Neuronal stem cell (in vitro differentiated cells): ENCODE measurements around the gene IFNE.

Source experiments
- DNase-seq: peaks from one replicate; pipeline ENCODE4 v3.0.0-alpha.2; 2013; ENCODE audit warnings: low spot score
- H2AFZ ChIP-seq: one replicate; pipeline ENCODE4 v1.6.1; 2013; ENCODE audit warnings: mild to moderate bottlenecking, low read length, inconsistent platforms
- H2AK5ac ChIP-seq: 2 replicates; pipeline ENCODE4 v1.6.1; 2013; ENCODE audit warnings: low read depth, mild to moderate bottlenecking, inconsistent platforms, low read length, moderate library complexity, mixed read lengths
- H2BK120ac ChIP-seq: 2 replicates; pipeline ENCODE4 v1.6.1; 2013; ENCODE audit warnings: low read depth, mild to moderate bottlenecking, inconsistent platforms, low read length, moderate library complexity, mixed read lengths
- H2BK12ac ChIP-seq: one replicate; pipeline ENCODE4 v1.6.1; 2013; ENCODE audit warnings: low read length, inconsistent platforms
- H2BK15ac ChIP-seq: 2 replicates; pipeline ENCODE4 v1.6.1; 2013; ENCODE audit warnings: mild to moderate bottlenecking, low read length, inconsistent platforms, mixed read lengths
- H2BK5ac ChIP-seq: one replicate; pipeline ENCODE4 v1.6.1; 2013; ENCODE audit warnings: inconsistent platforms, mild to moderate bottlenecking, low read length, moderate library complexity
- H3K14ac ChIP-seq: one replicate; pipeline ENCODE4 v1.6.1; 2013; ENCODE audit warnings: low read length, inconsistent platforms
- H3K18ac ChIP-seq: 2 replicates; pipeline ENCODE4 v1.6.1; 2013; ENCODE audit warnings: low read length, inconsistent platforms
- H3K23ac ChIP-seq: 2 replicates; pipeline ENCODE4 v1.6.1; 2013; ENCODE audit warnings: low read depth, mild to moderate bottlenecking, mixed read lengths, low read length, inconsistent platforms; ENCODE audit not compliant: poor library complexity
- H3K27ac ChIP-seq: replicated peaks from 3 replicates; pipeline ENCODE4 v1.5.1; 2013; ENCODE audit warnings: low read length, inconsistent platforms
- H3K27me3 ChIP-seq, 3 experiments: 2 replicates each; pipeline ENCODE4 v1.6.1; 2013; ENCODE audit warnings: low read length in 3 of 3, mild to moderate bottlenecking in 2 of 3, inconsistent platforms in 1 of 3, low read depth in 1 of 3, mixed read lengths in 1 of 3, moderate library complexity in 1 of 3; ENCODE audit not compliant: control insufficient read depth in 3 of 3, insufficient read depth in 3 of 3
- H3K36me3 ChIP-seq, 2 donors: replicated peaks in 1 of 2; 2 replicates each; pipeline ENCODE4 v1.6.1; 2013; ENCODE audit warnings: low read length in 2 of 2; ENCODE audit not compliant: control insufficient read depth in 2 of 2, insufficient read depth in 2 of 2
- H3K4ac ChIP-seq: 2 replicates; pipeline ENCODE4 v1.6.1; 2013; ENCODE audit warnings: inconsistent platforms, mild to moderate bottlenecking, low read length, moderate library complexity
- H3K4me1 ChIP-seq, 2 donors: 1 replicate in 1 of 2; 2 replicates in 1 of 2; pipeline ENCODE4 v1.6.1; 2013; ENCODE audit warnings: low read length in 2 of 2, low read depth in 1 of 2; ENCODE audit not compliant: control insufficient read depth in 2 of 2, insufficient read depth in 1 of 2
- H3K4me2 ChIP-seq: one replicate; pipeline ENCODE4 v1.6.1; 2013; ENCODE audit warnings: mild to moderate bottlenecking, low read length, inconsistent platforms; ENCODE audit not compliant: insufficient read depth, poor library complexity, severe bottlenecking
- H3K4me3 ChIP-seq, 2 donors: 2 replicates each; pipeline ENCODE4 v1.5.1; 2013; ENCODE audit warnings: low read length in 2 of 2, mild to moderate bottlenecking in 2 of 2, inconsistent platforms in 1 of 2, moderate library complexity in 1 of 2
- H3K79me1 ChIP-seq: one replicate; pipeline ENCODE4 v1.6.1; 2013; ENCODE audit warnings: low read depth, mild to moderate bottlenecking, inconsistent platforms, low read length, moderate library complexity
- H3K9ac ChIP-seq: one replicate; pipeline ENCODE4 v1.6.1; 2013; ENCODE audit warnings: mild to moderate bottlenecking, low read depth, low read length, inconsistent platforms; ENCODE audit not compliant: poor library complexity
- H3K9me3 ChIP-seq, 2 donors: replicated peaks in 1 of 2; 2 replicates each; pipeline versions ENCODE3 to v1.6.1; 2013; ENCODE audit warnings: low read length in 2 of 2, mild to moderate bottlenecking in 2 of 2, inconsistent platforms in 1 of 2, low read depth in 1 of 2, mixed read lengths in 1 of 2, moderate library complexity in 1 of 2; ENCODE audit not compliant: control insufficient read depth in 2 of 2, insufficient read depth in 1 of 2
- H4K8ac ChIP-seq: one replicate; pipeline ENCODE4 v1.6.1; 2013; ENCODE audit warnings: low read depth, mild to moderate bottlenecking, inconsistent platforms, low read length, moderate library complexity
- H4K91ac ChIP-seq: one replicate; pipeline ENCODE4 v1.6.1; 2013; ENCODE audit warnings: low read length, low read depth, mild to moderate bottlenecking, inconsistent platforms; ENCODE audit not compliant: poor library complexity
- WGBS, 2 donors: extraction: QIAGEN DNeasy Blood & Tissue Kit; methylation state at CpG; one replicate each; pipeline ENCODE4 v1.1.7; 2013; ENCODE audit warnings: missing lambda C conversion rate in 2 of 2, mixed read lengths in 1 of 2; ENCODE audit not compliant: insufficient read length in 2 of 2, insufficient replicate concordance in 1 of 2; ENCODE audit errors: extremely low coverage in 2 of 2; 5-methylcytosine and 5-hydroxymethylcytosine counted together

Gene IFNE

GRCh38 chr9:21461377-21461776 lies 20.7 kb downstream of the IFNE start:
- Histone ChIP-seq H3K4me2 (no peak overlapping the region), H3K4me1 (no peaks in the 10 kb centered on the region), H3K23ac (no peak overlapping the region), H2AFZ (no peak overlapping the region), H2BK120ac (no peak overlapping the region), H2BK15ac (no peak overlapping the region), H4K8ac (no peak overlapping the region), H3K18ac (no peak overlapping the region), H2BK12ac (no peak overlapping the region), H3K27me3 (no peaks in the 10 kb centered on the region), H3K4ac (no peak overlapping the region), H4K91ac (no peak overlapping the region), H3K9ac (no peak overlapping the region), H3K27ac (no peak overlapping the region), H2AK5ac (no peak overlapping the region), H3K79me1 (no peaks in the 10 kb centered on the region), H2BK5ac (no peak overlapping the region), H3K14ac (no peak overlapping the region), H3K9me3 (no peaks in the 10 kb centered on the region), H3K36me3 (no peaks in the 10 kb centered on the region), H3K4me3 (no peak overlapping the region)
- DNase-seq, result no peak
- WGBS, 2 donors, result no CpG with 5 or more reads among the region's 1 CpG

DNA sequence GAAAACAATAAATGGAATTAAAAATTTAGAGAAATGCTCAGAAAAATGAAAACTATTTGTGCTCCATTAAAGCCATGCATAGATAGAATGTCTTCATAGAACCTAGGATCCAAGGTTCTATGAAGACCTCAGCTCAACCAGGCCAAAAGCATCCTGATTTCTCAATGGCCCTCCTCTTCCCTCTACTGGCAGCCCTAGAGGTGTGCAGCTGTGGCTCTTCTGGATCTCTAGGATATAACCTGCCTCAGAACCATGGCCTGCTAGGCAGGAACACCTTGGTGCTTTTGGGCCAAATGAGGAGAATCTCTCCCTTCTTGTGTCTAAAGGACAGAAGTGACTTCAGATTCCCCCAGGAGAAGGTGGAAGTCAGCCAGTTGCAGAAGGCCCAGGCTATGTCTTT lies 26.8 kb downstream of the IFNE start:
- Histone ChIP-seq H2BK120ac (no peak overlapping the region), H3K4me3 (no peak overlapping the region), H3K9me3 (no peaks in the 10 kb centered on the region), H3K27ac (no peak overlapping the region), H3K14ac (no peak overlapping the region), H4K8ac (no peak overlapping the region), H2BK12ac (no peak overlapping the region), H3K4me1 (peaks cover 0 to 4% of the 10 kb centered on the region in 2 donors), H3K27me3 (no peaks in the 10 kb centered on the region), H2BK15ac (no peak overlapping the region), H4K91ac (no peak overlapping the region), H2BK5ac (no peak overlapping the region), H3K36me3 (no peaks in the 10 kb centered on the region), H2AFZ (no peak overlapping the region), H2AK5ac (no peak overlapping the region), H3K9ac (no peak overlapping the region), H3K4ac (no peak overlapping the region), H3K18ac (no peak overlapping the region), H3K4me2 (no peak overlapping the region), H3K23ac (no peak overlapping the region), H3K79me1 (no peaks in the 10 kb centered on the region)
- no peak for DNase-seq

- no peak overlapping the region for H2BK12ac ChIP-seq
- H2AK5ac ChIP-seq, result no peak overlapping the region
- peaks cover 0 to 4% of the 10 kb centered on the region in 2 donors for H3K4me1 ChIP-seq
- no peak overlapping the region for H3K4ac ChIP-seq
- WGBS, 2 donors, result no CpG with 5 or more reads among the region's 2 CpGs
- no peak overlapping the region for H4K8ac ChIP-seq
- no peaks in the 10 kb centered on the region for H3K79me1 ChIP-seq
- H3K9ac ChIP-seq, result no peak overlapping the region
- H3K27ac ChIP-seq, result no peak overlapping the region
- H2BK5ac ChIP-seq, result no peak overlapping the region
- no peak for DNase-seq
- no peak overlapping the region for H3K4me2 ChIP-seq
- no peaks in the 10 kb centered on the region for H3K27me3 ChIP-seq
- no peak overlapping the region for H3K18ac ChIP-seq
- H3K4me3 ChIP-seq, result no peak overlapping the region
- no peak overlapping the region for H4K91ac ChIP-seq
- no peak overlapping the region for H2BK15ac ChIP-seq
- no peak overlapping the region for H3K14ac ChIP-seq
- no peaks in the 10 kb centered on the region for H3K36me3 ChIP-seq
- H3K9me3 ChIP-seq, result no peaks in the 10 kb centered on the region
- H2AFZ ChIP-seq, result no peak overlapping the region
- no peak overlapping the region for H2BK120ac ChIP-seq
- H3K23ac ChIP-seq, result no peak overlapping the region
Observed at GRCh38 chr9:21454149-21454548, 28.0 kb downstream of the IFNE start.

- no peaks in the 10 kb centered on the region for H3K36me3 ChIP-seq
- H2AFZ ChIP-seq, result no peak overlapping the region
- H2AK5ac ChIP-seq, result no peak overlapping the region
- H3K27me3 ChIP-seq, result no peaks in the 10 kb centered on the region
- no CpG with 5 or more reads among the region's 4 CpGs for WGBS, 2 donors
- no peak overlapping the region for H3K4me2 ChIP-seq
- no peak overlapping the region for H3K27ac ChIP-seq
- no peak overlapping the region for H3K4me3 ChIP-seq
- no peaks in the 10 kb centered on the region for H3K79me1 ChIP-seq
- H4K91ac ChIP-seq, result no peak overlapping the region
- no peak overlapping the region for H3K4ac ChIP-seq
- no peak overlapping the region for H3K14ac ChIP-seq
- H4K8ac ChIP-seq, result no peak overlapping the region
- no peak overlapping the region for H2BK120ac ChIP-seq
- H3K9me3 ChIP-seq, result no peaks in the 10 kb centered on the region
- H3K9ac ChIP-seq, result no peak overlapping the region
- H3K23ac ChIP-seq, result no peak overlapping the region
- peaks cover 0 to 4% of the 10 kb centered on the region in 2 donors for H3K4me1 ChIP-seq
- H3K18ac ChIP-seq, result no peak overlapping the region
- H2BK5ac ChIP-seq, result no peak overlapping the region
- H2BK15ac ChIP-seq, result no peak overlapping the region
- no peak for DNase-seq
- H2BK12ac ChIP-seq, result no peak overlapping the region
Observed at GRCh38 chr9:21452681-21453080, 29.4 kb downstream of the IFNE start.
